ENCODE measurements around the gene RNF150.

RNF150 gene

GRCh38 chr4:141133146-141133998, at the start of gene RNF150:
Gene RNF150 (minus strand): TSS chr4:141133469.
- H3K4me3 ChIP-seq (ENCODE audit: insufficient read length, low read depth), result peak within 1 kb of the TSS; percentile 73
- no peaks in the 10 kb centered on the region for H3K4me1 ChIP-seq (ENCODE audit: insufficient read depth, insufficient read length)
- TF ChIP-seq SUZ12 (IDR thresholded peaks at IDR 0.05; ENCODE audit: extremely low read depth, insufficient read depth, insufficient read length) (no peak), ZNF274 (IDR thresholded peaks at IDR 0.05; ENCODE audit: low read depth, low read length) (no peak), YY1 (IDR thresholded peaks at IDR 0.05; ENCODE audit: insufficient read depth, insufficient read length) (no peak)
- peaks cover 22% of the 10 kb centered on the region for H3K27me3 ChIP-seq (ENCODE audit: insufficient read depth, insufficient read length)
- no peaks in the 10 kb centered on the region for H3K9me3 ChIP-seq (ENCODE audit: insufficient read depth, low read length)
- peak; percentile 79 for DNase-seq (ENCODE audit: low read depth, low spot score)
- H3K36me3 ChIP-seq (ENCODE audit: insufficient read depth, insufficient read length, low read length), result no peaks in the 10 kb centered on the region
- peak within 1 kb of the TSS; percentile 81 for H3K9ac ChIP-seq (ENCODE audit: insufficient read length, low read depth)

- no peak overlapping the region for H3K9ac ChIP-seq (ENCODE audit: insufficient read length, low read depth)
- no peaks in the 10 kb centered on the region for H3K36me3 ChIP-seq (ENCODE audit: insufficient read depth, insufficient read length, low read length)
- no peak for DNase-seq (ENCODE audit: low read depth, low spot score)
- no peaks in the 10 kb centered on the region for H3K9me3 ChIP-seq (ENCODE audit: insufficient read depth, low read length)
- H3K4me3 ChIP-seq (ENCODE audit: insufficient read length, low read depth), result no peak overlapping the region
- no peak for TF ChIP-seq YY1 (IDR thresholded peaks at IDR 0.05; ENCODE audit: insufficient read depth, insufficient read length)
- no peak for TF ChIP-seq SUZ12 (IDR thresholded peaks at IDR 0.05; ENCODE audit: extremely low read depth, insufficient read depth, insufficient read length)
- TF ChIP-seq ZNF274 (IDR thresholded peaks at IDR 0.05; ENCODE audit: low read depth, low read length), result no peak
- no peaks in the 10 kb centered on the region for H3K4me1 ChIP-seq (ENCODE audit: insufficient read depth, insufficient read length)
- no peaks in the 10 kb centered on the region for H3K27me3 ChIP-seq (ENCODE audit: insufficient read depth, insufficient read length)
Measured at GRCh38 chr4:141180991-141181761, 47.9 kb upstream of the RNF150 start.

GRCh38 chr4:141179474-141180373, 46.5 kb upstream of the RNF150 start:
- Histone ChIP-seq H3K9me3 (ENCODE audit: insufficient read depth, low read length) (no peaks in the 10 kb centered on the region), H3K4me1 (ENCODE audit: insufficient read depth, insufficient read length) (no peaks in the 10 kb centered on the region), H3K9ac (ENCODE audit: insufficient read length, low read depth) (no peak overlapping the region), H3K36me3 (ENCODE audit: insufficient read depth, insufficient read length, low read length) (no peaks in the 10 kb centered on the region), H3K4me3 (ENCODE audit: insufficient read length, low read depth) (no peak overlapping the region), H3K27me3 (ENCODE audit: insufficient read depth, insufficient read length) (no peaks in the 10 kb centered on the region)
- no peak for DNase-seq (ENCODE audit: low read depth, low spot score)
- TF ChIP-seq YY1 (IDR thresholded peaks at IDR 0.05; ENCODE audit: insufficient read depth, insufficient read length), result no peak

GRCh38 chr4:141177171-141177570, 43.9 kb upstream of the RNF150 start:
- H3K27me3 ChIP-seq (ENCODE audit: insufficient read depth, insufficient read length), result no peaks in the 10 kb centered on the region
- no peaks in the 10 kb centered on the region for H3K4me1 ChIP-seq (ENCODE audit: insufficient read depth, insufficient read length)
- no peak overlapping the region for H3K4me3 ChIP-seq (ENCODE audit: insufficient read length, low read depth)
- H3K9ac ChIP-seq (ENCODE audit: insufficient read length, low read depth), result no peak overlapping the region
- no peak for DNase-seq (ENCODE audit: low read depth, low spot score)
- no peaks in the 10 kb centered on the region for H3K9me3 ChIP-seq (ENCODE audit: insufficient read depth, low read length)
- TF ChIP-seq YY1 (IDR thresholded peaks at IDR 0.05; ENCODE audit: insufficient read depth, insufficient read length), result no peak
- no peak for TF ChIP-seq SUZ12 (IDR thresholded peaks at IDR 0.05; ENCODE audit: extremely low read depth, insufficient read depth, insufficient read length)
- no peaks in the 10 kb centered on the region for H3K36me3 ChIP-seq (ENCODE audit: insufficient read depth, insufficient read length, low read length)

DNA sequence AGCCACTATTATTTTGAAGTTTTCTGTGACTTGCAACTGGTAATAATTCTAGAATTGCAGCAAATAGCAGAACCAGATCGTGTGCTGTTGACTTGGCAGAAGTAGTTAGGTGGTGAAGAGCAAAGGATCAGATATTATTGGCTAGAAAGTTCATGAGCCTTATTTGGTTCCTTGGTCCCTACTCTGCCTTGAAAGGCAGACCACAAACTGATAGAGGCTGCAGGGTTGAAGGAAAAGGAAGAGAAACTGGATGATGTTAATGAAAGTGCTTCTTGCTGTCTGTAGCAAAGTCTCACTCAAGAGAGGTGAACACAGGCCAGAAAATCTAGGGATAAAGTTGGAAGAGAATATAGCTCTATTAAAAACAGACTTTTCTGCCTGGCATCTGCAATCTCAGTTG, 41.2 kb upstream of the RNF150 start:
- Histone ChIP-seq H3K9me3 (ENCODE audit: insufficient read depth, low read length) (no peaks in the 10 kb centered on the region), H3K4me3 (ENCODE audit: insufficient read length, low read depth) (no peak overlapping the region), H3K27me3 (ENCODE audit: insufficient read depth, insufficient read length) (no peaks in the 10 kb centered on the region), H3K36me3 (ENCODE audit: insufficient read depth, insufficient read length, low read length) (no peaks in the 10 kb centered on the region), H3K9ac (ENCODE audit: insufficient read length, low read depth) (no peak overlapping the region), H3K4me1 (ENCODE audit: insufficient read depth, insufficient read length) (no peaks in the 10 kb centered on the region)
- TF ChIP-seq ZNF274 (IDR thresholded peaks at IDR 0.05; ENCODE audit: low read depth, low read length) (no peak), YY1 (IDR thresholded peaks at IDR 0.05; ENCODE audit: insufficient read depth, insufficient read length) (no peak), SUZ12 (IDR thresholded peaks at IDR 0.05; ENCODE audit: extremely low read depth, insufficient read depth, insufficient read length) (no peak)
- no peak for DNase-seq (ENCODE audit: low read depth, low spot score)

DNA sequence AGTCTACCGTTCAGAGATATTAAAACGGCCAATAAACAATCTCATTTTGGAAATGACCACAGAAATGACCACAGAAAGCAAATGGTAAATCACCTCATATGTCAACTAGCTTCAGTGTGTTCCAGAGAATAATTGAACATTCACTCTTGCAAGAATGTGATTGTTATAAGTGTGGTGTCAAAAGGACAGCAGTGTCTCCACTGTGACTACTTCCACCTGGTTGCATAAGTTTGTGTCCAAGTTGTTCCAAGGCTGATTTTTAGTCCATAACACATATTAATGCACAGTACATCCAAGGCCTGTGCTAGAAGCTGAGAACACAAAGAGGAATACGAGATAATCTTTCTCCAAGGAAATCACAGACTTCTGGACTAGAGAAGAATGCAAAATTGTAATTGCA, 37.4 kb upstream of the RNF150 start:
- Histone ChIP-seq H3K9ac (ENCODE audit: insufficient read length, low read depth) (no peak overlapping the region), H3K9me3 (ENCODE audit: insufficient read depth, low read length) (no peaks in the 10 kb centered on the region), H3K36me3 (ENCODE audit: insufficient read depth, insufficient read length, low read length) (no peaks in the 10 kb centered on the region), H3K4me1 (ENCODE audit: insufficient read depth, insufficient read length) (no peaks in the 10 kb centered on the region), H3K27me3 (ENCODE audit: insufficient read depth, insufficient read length) (no peaks in the 10 kb centered on the region), H3K4me3 (ENCODE audit: insufficient read length, low read depth) (no peak overlapping the region)
- no peak for DNase-seq (ENCODE audit: low read depth, low spot score)
- TF ChIP-seq YY1 (IDR thresholded peaks at IDR 0.05; ENCODE audit: insufficient read depth, insufficient read length) (no peak), SUZ12 (IDR thresholded peaks at IDR 0.05; ENCODE audit: extremely low read depth, insufficient read depth, insufficient read length) (no peak), ZNF274 (IDR thresholded peaks at IDR 0.05; ENCODE audit: low read depth, low read length) (no peak)

All from NT2/D1 (cell line).